Hematopoietic multipotent progenitor cell treated with erythropoietin and hydrocortisone succinate and interleukin-3 and kit ligand, for 6 days (in vitro differentiated cells): ENCODE measurements around the gene UPK3A.
"Not testable (repeated sequence)": the region's sequence is repeated elsewhere in the genome, so short reads cannot be mapped to it uniquely, and the experiment has no call there.

ENCODE experiments used
- DNase-seq: peaks from one replicate; pipeline ENCODE4 v3.0.0-alpha.2; 2015

UPK3A gene

DNA sequence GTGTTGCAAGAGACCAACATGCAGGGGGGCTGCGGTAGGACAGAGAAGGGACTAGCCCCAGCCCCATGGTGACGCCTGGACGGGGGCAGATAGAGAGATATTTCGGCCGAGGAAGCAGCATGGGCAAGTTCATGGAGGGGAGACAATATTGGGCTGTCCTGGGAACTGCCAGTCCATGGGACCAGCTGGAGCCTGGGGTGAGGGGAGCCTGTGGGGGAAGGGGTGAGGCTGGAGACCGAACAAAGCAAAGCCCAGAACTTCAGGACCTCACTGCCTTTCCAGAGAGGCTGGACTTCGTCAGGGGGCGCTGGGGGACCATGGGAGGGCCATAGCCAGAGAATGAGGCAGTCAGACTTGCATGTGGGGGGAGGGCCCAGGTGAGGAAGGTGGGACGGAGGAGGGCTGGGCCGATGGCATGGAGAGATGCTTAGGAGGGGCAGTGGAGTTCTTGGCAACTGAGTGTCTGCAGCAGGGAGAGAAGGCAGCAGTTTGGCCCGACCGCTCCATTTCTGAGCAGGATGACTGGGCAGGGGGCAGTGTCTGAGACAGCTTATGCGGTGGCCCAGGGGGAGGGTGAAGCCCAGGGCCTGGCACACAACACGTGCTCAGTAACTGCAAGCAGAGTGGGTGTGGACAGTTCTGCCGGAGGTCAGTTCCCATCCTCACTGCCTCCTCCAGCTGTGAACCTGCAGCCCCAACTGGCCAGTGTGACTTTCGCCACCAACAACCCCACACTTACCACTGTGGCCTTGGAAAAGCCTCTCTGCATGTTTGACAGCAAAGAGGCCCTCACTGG lies 712 bp downstream of the UPK3A start:
- DNase-seq: no peak

DNA sequence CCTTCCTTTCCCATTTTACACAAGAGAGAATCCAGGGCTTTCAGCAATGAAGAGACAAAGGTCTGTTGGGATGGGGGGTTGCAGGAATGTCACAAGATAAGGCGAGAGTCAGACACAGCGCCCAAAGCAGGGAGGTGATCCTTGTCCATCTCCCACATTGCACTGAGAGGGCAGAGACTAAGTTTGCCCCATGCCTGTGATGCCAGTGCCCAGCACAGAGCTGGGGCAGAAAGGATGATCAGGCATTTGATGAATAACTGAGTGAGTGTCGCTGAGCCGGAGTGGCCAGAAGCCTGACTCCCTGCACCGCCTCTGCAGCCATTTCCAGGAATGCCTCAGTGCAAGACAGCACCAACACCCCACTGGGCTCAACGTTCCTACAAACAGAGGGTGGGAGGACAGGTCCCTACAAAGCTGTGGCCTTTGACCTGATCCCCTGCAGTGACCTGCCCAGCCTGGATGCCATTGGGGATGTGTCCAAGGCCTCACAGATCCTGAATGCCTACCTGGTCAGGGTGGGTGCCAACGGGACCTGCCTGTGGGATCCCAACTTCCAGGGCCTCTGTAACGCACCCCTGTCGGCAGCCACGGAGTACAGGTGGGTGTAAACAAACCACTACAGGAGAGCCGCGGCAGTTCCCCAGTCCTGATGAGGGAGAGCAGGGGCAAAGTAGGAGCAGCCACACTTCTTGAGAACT lies 2.3 kb downstream of the UPK3A start:
- DNase-seq: no peak

DNA sequence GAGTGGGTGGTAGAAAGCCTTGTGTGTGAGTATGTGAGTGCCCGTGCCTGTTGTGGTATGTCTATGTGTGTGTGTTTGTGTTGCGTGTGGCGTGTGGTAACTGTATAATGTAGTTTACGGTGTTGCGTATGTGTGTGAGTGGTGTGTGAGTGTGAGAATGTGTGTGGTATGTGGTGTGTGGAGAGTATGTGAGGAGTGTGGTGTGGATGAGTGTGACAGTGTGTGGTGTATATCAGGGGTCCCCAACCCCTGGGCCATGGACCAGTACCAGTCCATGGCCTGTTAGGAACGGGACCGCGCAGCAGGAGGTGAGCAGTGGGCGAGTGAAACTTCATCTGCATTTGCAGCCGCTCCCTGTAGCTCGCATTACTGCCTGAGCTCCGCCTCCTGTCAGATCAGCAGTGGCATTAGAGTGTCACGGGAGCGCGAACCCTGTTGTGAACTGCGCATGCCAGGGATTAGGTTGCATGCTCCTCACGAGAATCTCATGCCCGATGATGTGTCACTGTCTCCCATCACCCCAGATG lies 5.7 kb downstream of the UPK3A start:
- DNase-seq: no peak

DNA sequence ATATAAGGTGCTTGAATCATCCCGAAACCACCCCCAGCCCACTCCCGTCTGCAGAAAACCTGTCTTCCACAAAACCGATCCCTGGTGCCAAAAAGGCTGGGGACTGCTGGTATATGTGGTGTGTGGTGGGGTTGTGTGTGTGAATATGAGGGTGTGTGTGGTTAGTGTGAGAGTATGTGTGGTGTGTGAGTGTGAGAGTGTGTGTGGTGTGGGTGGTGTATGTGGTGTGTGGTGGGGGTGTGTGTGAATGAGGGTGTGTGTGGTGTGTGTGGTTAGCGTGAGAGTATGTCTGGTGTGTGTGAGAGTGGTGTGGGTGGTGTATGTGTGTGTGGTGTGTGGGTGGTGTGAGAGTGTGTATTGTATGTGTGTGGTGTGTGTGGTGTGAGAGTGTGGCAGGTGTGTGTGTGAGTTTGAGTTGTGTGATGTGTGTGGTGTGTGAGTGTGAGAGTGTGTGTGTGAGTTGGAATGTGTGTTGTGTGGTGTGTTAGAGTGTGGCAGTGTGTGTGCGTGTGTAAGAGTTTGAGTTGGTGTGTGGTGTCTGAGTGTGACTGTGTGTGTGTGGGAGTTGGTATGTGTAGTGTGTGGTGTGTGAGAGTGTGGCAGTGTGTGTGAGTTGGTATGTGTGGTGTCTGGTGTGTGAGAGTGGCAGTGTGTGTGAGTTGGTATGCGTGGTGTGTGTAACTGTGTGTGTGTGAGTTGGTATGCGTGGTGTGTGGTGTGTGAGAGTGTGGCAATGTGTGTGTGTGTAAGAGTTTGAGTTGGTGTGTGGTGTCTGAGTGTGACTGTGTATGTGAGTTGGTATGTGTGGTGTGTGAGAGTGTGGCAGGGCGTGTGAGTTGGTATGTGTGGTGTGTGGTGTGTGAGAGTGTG lies 6.5 kb downstream of the UPK3A start:
- DNase-seq: no peak

DNA sequence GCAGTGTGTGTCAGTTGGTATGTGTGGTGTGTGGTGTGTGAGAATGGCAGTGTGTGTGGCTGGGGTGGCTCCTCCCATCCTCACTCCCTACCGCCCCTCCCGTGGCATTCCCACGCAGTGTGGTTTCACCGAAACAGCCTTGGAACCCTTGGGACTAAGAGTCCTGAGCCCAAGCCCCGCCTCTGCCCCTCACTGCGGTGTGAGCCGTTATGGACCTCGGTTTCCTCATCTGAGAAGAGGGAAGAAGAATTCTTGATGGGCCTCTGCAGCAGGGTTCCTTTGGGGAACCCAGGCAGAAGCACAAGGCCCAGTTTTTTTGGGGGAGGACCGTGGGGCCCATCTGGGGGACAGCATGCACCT lies 7.2 kb downstream of the UPK3A start:
- no peak for DNase-seq

DNA sequence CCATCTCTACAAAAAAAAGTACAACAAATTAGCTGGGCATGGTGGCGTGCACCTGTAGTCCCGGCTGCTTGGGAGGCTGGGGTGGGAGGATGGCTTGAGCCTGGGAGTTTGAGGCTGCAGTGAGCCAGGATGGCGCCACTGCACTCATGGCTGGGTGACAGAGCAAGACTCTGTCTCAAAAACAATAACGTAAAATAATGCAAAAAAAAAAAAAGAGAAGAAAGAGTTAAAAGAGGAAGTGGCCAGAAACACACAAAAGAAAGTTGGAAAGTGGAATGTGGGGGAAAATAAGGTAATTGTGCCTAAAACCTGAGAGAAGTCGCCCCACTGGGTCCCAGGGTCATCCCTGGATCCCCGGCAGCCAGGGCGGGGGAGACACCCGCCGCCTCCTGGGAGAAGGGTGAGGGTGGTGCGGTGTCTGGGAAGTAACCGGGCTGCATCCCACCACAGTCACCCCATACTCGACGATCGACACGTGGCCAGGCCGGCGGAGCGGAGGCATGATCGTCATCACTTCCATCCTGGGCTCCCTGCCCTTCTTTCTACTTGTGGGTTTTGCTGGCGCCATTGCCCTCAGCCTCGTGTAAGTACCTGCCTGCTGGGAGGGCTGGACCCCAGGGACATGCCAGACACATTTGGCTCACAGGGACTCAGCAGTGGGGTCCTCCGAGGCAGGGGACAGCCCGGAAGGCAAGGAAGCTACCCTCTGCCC lies 8.1 kb downstream of the UPK3A start:
- no peak for DNase-seq

DNA sequence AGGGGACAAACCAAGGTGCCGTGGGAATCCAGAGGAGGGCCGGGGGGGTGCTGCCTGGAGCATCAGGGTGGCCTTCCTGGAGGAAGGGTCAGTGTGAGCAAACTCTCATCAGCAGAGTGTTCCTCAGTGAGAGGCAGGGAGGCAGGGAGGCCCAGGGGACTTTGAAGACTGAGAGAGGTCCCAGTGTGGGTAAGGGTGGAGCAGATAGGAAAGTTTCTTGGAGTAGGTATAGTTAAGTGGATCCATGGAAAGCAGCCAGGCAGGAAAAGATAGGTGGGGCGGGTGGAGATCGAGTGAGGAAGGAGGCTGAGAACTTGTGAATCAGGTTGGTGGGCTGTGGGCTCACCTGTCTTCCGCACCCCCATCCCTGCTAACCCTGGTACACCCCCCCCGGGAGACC lies 9.3 kb downstream of the UPK3A start:
- no peak for DNase-seq

DNA sequence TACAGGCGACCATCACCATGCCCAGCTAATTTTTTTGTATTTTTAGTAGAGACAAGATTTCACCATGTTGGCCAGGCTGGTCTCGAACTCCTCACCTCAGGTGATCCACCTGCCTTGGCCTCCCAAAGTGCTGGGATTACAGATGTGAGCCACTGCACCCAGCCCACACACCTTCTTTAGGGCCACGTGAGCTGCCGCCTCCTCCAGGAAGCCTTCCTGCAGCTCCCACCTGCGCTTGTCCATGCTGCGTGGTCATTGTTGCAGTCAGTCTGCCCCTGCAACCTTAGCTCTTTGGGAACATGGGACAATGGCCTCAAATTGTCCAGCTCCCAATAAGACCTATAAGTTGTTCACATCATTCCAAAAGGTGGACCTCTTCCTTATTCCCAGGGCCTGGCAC lies 10.3 kb downstream of the UPK3A start:
- DNase-seq: not testable (repeated sequence)

DNA sequence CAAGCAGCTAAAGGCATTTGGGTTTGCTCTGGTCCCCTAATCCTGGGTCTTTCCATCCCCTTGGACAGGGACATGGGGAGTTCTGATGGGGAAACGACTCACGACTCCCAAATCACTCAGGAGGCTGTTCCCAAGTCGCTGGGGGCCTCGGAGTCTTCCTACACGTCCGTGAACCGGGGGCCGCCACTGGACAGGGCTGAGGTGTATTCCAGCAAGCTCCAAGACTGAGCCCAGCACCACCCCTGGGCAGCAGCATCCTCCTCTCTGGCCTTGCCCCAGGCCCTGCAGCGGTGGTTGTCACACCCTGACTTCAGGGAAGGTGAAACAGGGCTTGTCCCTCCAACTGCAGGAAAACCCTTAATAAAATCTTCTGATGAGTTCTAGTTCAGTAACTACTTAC lies 10.7 kb downstream of the UPK3A start:
- DNase-seq: no peak

DNA sequence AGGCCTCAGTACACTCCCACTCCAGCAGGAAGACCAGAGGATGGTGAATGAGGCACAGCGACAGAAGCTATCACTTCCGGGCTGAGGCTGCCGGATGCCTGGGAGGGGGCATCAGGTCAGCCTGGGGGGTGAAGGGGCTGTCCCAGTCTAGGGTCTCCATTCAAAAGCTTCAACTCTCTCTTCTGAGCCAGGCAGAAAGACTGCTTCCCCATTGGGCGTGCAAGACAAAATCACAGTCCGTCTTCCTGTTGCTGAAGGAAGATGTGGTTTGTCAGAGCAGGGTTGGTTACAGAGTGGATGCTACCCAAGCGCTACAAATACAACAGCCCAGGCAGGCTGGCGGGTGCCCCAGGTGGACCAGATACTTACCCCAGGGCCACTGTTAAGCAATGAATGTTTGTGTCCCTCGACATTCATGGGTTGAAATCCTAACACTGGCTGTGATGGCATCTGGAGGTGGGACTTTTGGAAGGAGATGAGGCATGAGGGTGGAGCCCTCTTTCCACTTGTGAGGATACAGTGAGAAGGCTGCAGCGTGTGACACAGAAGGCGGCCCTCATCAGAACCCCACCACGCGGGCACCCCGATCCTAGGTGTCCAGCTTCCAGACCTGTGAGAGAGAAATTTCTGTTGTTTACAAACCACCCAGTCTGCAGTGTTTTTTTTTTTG lies 12.0 kb downstream of the UPK3A start:
- DNase-seq: no peak

DNA sequence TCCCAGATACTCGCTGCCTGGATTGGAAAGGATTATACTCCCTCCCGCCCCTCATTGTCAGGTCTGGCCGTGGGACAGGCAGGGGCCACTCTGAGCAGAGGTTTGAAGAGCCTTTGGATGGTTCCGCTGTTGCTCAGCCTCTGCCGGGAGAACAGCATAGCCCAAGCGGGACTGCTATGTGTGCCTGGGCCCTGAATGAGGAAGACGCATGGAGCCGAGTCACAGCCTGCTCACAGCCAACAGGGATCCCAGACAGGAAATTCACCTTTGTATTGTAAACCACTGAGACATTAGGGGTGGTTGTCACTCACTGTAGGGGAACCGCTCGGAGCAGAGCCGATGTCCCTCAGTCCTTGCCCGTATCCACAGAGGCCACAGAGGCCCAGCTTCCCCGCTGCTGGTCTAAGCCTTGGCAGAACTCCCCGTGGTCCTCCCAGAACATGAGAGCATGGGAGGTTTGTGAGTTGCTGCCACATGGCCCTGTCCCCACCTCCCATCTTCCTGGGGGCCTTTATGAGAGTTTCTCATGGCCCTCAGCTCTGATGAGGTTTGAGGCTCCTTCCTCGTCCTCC lies 14.3 kb downstream of the UPK3A start:
- no peak for DNase-seq

DNA sequence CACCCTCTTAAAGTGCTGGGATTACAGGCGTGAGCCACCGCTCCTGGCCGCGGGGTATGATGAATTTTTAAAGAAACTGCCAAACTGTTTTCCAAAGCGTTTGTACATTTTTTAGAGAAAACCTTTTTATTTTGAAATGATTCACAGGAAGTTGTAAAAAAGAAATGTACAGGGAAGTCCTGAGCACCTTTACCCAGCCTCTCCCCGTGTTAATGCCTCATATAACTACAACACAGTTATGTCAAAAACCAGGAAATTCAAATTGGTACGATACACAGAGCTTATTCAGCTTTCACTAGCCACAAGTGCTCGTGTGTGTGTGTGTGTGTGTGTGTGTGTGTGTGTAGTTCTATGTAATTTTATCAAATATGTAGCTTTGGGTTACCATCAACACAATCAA lies 18.0 kb downstream of the UPK3A start:
- no peak for DNase-seq

DNA sequence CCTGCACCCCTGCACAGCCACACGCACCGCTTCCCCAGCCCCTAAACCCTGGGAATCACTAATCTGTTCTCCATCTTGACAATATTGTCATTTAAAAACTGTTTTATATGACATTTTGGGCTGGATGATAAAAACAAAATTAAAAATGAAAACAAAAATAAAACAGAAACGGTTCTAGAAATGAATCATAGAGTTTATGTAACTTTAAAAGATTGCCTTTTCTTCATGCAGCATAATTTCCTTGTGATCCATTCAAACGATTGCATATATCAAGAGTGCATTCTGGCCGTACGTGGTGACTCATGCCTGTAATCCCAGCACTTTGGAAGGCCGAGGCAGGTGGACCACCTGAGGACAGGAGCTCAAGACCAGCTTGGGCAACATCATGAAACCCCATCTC lies 18.4 kb downstream of the UPK3A start:
- DNase-seq: no peak

DNA sequence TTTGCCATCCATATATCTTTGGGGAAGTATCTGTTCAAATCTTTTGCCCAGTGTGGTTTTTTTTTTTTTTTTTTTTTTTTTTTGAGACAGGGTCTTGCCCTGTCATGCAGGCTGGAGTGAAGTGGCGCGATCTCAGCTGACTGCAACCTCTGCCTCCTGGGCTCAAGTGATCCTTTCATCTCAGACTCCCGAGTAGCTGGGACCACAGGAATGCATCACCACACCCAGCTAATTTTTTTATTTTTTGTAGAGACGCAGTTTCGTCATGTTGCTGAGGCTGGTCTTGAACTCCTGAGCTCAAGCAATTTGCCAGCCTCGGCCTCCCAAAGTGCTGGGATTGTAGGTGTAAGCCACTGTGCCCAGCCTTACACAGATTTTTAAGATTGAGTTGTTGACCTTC lies 20.2 kb downstream of the UPK3A start:
- DNase-seq: no peak

DNA sequence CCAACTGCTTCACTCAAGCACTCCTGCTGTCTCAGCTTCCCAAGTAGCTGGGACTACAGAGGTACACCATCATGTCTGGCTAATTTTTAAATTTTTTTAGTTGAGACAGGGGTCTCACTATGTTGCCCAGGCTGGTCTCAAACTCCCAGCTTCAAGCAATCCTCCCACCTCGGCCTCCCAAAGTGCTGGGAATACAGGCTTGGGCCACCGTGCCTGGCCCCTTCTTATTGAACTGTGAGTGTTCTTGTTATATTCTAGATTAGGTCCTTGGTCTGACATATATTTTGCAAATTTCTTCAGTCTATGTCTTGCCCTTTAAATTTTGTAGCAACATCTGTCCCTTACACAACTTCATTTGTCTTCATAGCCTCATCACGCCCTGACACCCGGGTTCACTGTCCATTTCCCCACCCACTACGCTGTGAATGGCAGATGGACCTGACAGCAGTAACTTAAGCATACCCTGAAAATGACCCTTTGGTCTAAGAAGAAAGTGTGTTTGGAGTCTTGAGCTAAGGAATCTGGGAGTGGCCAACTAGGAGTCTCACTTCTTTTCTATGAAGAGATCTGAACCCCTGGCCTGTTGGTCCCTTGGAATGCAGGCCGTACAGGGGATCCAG lies 20.8 kb downstream of the UPK3A start:
- no peak for DNase-seq

DNA sequence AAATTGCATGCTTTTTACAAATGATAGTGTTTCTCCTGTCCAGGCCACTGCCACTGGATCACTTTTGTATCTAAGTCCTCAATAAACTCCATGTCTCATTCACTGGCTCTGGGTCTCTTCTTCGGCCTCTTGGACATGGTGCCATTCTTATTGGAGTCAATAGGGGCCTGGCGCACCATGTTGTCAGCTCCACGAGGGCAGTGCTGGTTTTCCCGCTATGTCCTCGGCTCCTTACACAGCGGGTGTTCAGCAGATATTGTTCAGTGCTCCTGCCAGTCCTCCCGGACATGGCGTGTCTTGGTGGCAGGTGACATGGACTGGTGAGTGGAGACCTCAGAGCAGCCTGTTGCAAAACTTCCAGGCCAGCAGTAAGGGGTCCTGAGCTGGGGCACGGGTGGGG lies 21.4 kb downstream of the UPK3A start:
- no peak for DNase-seq

DNA sequence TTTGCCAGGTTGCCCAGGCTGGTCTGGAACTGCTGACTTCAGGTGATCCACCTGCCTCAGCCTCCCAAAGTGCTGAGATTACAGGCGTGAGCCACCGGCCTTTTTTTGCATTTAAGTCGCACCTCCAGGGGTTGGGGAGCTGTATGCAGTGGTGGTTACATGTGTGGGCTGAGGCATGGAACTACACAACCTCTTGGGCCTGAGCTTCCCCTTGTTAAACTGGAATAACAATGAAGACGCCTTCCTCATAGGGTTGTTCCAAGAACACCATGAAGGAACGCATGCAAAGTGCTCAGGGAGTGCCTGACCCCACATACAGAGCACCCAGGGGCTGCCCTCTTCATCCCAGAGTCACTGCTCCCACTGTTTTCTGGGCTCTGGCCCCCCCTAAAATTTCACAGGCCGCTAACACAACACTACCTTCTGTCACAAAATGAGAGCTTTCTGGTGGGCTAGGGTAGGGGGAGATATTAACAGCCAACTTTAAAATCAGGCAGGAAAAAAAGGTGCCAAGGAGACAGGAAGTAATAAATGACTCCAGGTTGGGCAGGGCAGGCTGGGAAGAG lies 23.7 kb downstream of the UPK3A start:
- peak; percentile 42 for DNase-seq

DNA sequence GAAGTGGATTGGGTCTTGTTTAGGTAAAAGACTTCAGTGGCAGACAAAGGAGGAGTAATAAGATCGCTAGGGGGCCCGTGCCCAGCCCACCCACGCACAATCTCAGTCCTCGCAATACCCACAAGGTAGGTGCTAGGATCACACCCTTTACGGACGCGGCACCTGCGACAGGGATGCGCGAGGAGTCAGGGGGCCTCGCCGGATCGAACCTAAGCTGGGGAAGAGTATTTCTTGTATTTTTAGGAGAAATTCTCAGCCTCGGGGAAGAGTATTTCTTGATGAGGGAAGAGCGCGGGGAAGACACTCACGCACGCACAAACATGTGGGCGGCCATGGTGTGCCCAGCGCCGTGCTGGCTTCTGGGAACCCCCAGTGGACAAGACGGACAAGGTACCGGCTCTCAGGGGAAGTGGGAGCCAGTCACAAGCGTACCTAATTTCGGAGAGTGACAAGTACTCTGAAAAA lies 24.2 kb downstream of the UPK3A start:
- no peak for DNase-seq

DNA sequence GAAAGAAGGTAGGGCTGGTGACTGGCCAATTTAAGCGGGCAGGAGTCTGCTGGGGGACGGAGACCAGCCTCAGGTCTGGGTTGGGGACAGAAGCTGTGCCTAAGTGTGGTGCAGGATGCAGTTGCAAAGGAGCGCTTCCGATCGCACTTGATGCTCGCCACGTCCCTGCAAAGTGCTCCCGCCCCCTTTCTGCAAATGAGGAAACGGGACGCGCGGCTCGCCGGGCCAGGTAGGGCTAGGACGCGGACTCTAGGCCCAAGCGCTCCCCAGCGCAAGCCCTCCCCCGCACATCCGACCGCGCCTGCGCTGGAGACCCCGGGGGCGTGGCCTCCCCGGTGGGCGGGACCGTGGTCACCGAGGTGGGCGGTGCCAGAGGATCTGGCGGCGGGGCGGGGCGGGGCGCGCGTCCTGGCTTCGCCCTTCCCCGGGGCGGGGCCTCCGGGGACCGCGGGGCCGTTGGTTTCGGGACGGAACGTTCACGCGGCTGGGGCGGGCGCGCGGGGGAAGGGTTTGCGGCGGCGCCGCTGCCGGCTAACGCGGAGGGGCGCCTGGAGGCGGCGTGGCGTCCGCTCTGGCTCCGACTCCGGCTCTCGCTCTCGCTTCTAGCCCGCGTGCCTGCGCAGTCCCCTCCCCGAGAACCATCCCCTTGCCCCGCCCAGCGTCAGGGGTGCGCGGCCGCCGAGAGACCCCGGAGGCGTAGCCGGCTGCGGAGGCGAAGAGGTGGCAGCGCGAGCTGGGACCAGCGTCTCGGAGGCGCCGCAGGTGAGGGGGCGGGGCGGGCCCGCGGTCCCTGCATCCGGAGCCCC lies 24.9 kb downstream of the UPK3A start, which contains the start of gene FAM118A:
Gene FAM118A, plus strand, starts transcription at position 513 of the 806 bp plus-strand sequence. CDS start 12,446 bp downstream, outside the sequence.
- peak; percentile 93 for DNase-seq
